Stimulated activated CD8-positive, alpha-beta memory T cell treated with anti-CD3 and anti-CD28 coated beads, Interleukin-4, amount 100 ng/mL, for 48 hours (primary cell): ENCODE results near the gene USP34.
"Not testable (repeated sequence)": the region's sequence is repeated elsewhere in the genome, so short reads cannot be mapped to it uniquely, and the experiment has no call there.

Experiments
- DNase-seq: peaks from one replicate; pipeline ENCODE4 v3.0.0-alpha.2; 2020

USP34 gene

GRCh38 chr2:61244694-61245093 is 226.2 kb downstream of the USP34 start:
- DNase-seq, result no peak

DNA sequence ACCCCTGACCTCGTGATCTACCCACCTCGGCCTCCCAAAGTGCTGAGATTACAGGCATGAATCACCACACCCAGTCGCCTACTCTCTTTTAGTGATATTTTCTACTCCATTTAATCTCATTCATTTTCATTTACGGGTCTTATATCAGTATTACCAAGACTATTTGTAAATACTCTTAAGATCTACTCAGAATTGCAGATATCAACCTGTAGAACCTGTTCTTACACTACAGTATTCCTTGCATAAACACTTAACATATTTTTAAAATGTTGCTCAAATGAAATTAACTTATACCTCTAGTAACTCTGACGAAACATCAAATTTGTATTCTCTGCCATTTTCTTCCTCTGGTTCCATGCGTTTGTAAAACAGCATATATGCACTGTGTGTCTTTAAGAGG is 229.6 kb downstream of the USP34 start:
- no peak for DNase-seq

- no peak for DNase-seq
These were observed 232.5 kb downstream of the USP34 start for GRCh38 chr2:61238219-61239012.

GRCh38 chr2:61235716-61236115 is 235.2 kb downstream of the USP34 start:
- DNase-seq, result no peak

DNA sequence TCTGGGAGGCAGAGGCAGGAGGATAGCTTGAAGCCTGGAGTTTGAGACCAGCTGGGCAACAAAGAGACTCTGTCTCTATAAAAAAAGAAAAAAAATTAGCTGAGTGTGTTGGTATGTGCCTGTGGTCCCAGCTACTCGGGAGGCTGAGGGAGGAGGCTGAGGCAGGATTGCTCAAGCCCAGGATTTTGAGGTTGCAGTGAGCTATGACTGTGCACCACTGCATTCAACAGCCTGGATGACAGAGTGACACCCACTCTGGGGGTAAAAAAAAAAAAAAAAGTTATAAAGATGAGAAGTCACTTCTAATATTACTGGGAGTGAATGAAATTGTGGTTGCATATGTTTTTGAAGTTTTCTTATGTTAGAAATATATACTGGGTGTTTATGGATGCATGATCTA is 237.3 kb downstream of the USP34 start:
- no peak for DNase-seq

DNA sequence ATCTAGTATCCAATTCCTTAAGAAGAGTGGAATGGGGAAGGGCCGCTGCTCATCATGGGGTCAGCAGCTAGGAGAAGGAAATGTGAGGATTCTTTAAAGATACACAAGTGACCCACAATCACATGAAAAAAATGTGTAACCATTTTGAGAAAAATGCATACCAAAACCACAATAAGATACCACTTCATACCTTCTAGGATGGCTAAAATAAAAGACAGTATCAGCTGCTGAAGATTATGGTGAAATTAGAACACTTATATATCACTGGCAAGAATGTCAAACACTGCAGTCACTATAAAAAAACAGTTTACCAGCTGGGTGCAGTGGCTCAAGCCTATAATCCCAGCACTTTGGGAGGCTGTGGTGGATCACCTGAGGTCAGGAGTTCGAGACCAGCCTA is 241.0 kb downstream of the USP34 start:
- DNase-seq, result no peak

- no peak for DNase-seq
These were observed 248.3 kb downstream of the USP34 start for GRCh38 chr2:61222567-61222966.

- DNase-seq, result no peak
These were observed 249.1 kb downstream of the USP34 start for GRCh38 chr2:61221819-61222218.

DNA sequence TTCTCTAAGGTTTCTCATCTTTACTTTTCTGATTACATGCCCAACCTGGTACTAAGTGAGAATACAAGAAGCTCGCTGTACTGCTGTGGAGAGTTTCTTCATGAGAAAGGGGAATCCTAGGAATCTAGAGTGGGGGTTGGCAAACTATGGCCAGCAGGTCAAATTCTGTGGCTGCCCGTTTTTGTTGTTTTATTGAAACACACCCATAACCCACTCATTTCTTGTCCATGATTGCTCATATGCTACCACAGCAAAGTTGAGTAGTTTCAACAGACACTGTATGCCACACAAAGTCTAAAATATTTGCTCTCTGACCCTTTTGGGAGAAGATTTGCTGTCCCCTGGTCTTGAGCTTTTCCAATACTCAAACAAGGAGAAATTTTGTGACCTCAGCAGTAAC is 250.1 kb downstream of the USP34 start:
- DNase-seq, result no peak

GRCh38 chr2:61218817-61219170 is 252.1 kb downstream of the USP34 start:
- no peak for DNase-seq

GRCh38 chr2:61218076-61218816 is 252.6 kb downstream of the USP34 start:
- no peak for DNase-seq

GRCh38 chr2:61214171-61214570 is 256.7 kb downstream of the USP34 start:
- no peak for DNase-seq

DNA sequence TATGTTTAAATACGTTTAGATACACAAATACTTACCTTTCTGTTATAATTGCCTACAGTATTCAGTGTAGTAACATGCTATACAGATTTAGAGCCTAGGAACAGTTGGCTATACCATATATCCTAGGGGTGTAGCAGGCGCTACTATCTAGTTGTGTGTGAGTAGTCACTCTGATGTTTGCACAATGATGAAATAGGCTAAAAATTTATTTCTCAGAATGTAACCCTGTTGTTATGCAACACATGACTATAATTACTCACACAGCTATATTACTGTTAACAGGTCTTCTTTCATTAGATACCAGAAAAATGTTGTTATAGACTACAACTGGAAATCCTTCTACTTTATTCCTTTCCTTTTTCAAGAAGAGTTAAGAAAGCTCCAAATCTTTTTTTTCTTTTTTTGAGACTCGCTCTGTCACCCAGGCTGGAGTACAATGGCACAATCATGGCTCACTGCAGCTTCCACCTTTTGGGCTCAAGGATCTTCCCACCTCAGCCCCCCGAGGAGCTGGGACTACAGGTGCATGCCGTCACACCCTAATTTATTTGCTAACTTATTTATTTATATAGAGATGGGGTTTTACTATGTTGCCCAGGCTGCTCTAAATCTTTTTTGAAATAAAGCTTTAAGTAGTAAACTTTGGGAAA is 260.4 kb downstream of the USP34 start:
- no peak for DNase-seq

DNA sequence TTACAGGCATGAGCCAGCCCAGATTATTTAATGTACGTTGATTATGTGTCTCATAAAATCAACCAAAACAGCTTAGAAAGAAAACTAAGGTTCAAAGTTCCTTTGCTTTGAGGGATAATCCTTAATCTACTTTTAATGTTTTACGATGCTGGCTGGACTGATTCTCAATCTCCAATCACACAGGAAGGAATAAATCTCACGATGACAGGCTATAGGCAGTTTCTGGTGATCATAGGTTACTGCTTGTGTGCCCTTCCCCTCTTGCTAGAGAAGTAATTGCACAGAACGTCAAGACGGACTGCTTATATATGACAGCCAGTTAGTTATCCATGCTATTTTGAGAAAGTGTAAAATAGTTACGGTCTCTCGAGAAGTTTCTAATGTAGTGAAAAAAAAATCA is 265.8 kb downstream of the USP34 start:
- DNase-seq, result no peak

- DNase-seq, result no peak
These were observed 274.2 kb downstream of the USP34 start for GRCh38 chr2:61196671-61197070.

GRCh38 chr2:61194646-61195045 is 276.2 kb downstream of the USP34 start:
- DNase-seq, result not testable (repeated sequence)

GRCh38 chr2:61193670-61194561 is 277.0 kb downstream of the USP34 start:
- no peak for DNase-seq

GRCh38 chr2:61187085-61187484 is 283.8 kb downstream of the USP34 start:
- DNase-seq, result no peak

DNA sequence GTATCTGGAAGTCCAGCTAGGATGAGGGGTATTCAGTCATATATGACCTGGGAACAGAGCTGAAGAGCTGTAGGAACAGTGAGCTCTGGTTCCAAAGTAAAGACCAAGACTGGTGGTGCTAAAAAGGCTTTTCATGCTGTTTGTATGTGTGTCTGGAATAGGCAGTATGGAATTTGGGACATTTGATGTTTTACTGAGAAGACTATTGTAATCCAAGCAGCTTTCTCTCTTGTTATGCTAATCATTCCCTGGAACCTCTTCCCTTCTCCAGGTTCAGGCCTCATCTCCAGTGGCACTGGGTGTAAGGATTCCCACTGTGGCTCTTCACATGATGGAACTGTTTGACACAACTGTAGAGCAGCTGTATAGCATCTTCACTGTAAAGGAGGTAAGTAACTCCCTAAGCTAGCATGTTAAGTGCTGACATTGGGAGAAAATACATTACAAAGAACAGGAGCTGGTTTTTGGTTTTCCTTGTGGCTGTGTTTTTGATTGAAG is 285.6 kb downstream of the USP34 start:
- DNase-seq, result no peak

GRCh38 chr2:61184263-61184662 is 286.6 kb downstream of the USP34 start:
- no peak for DNase-seq

GRCh38 chr2:61183795-61184194 is 287.1 kb downstream of the USP34 start:
- DNase-seq, result no peak

DNA sequence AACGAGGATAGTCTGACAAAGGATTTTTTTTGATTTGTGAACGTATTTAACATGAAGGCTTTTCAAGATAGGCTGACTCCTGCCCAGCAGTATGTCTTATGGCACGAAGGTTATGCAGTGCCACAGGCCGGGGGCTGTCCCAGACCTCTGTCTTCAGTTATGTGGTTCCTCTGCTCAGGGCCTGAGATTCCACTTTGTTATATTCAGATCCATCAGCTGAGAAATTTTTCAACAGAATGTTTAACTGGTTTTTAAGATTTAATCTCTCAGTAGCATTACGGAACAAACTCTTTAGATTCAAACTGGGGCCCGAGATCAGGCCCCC is 288.9 kb downstream of the USP34 start:
- no peak for DNase-seq
